ENCODE data around the gene UBL3. TPM values are rescaled to one million over a fixed set of nuclear protein-coding genes. Genes with fewer than 3 reads are reported as not detected.

Gene UBL3
- 10 to 100 TPM; 10.7 to 11.1 TPM for total RNA-seq

GRCh38 chr13:29850213-29850898 is at the start of gene UBL3:
TSS of gene UBL3 (minus strand) at chr13:29850617. CDS start at chr13:29849538, 1,079 bp downstream.
- POLR2A ChIA-PET = interaction anchor here (0.5 to 1.5 kb wide), 5 partner anchors 35 to 270 kb away, joined by 3 to 8 read pairs (median 4); no protein-coding TSS in a partner anchor
- CTCF ChIA-PET = interaction anchor here (0.8 to 1.4 kb wide), 7 partner anchors 12 to 255 kb away, joined by 3 to 5 read pairs (median 3); partner anchors contain the start of gene SLC7A1

- CTCF ChIA-PET = no interaction called here
- POLR2A ChIA-PET = no interaction called here
Measured at GRCh38 chr13:29897102-29897501, 46.7 kb upstream of the UBL3 start.

GRCh38 chr13:29893438-29893837 is 43.0 kb upstream of the UBL3 start:
- CTCF ChIA-PET = no interaction called here
- POLR2A ChIA-PET = no interaction called here

GRCh38 chr13:29892151-29892550 is 41.7 kb upstream of the UBL3 start:
- ChIA-PET CTCF (no interaction called here), POLR2A (no interaction called here)

- CTCF ChIA-PET = interaction anchor here (1.2 kb wide), 1 partner anchor 24 kb away, joined by 3 read pairs; no protein-coding TSS in a partner anchor
Measured at GRCh38 chr13:29889111-29889510, 38.7 kb upstream of the UBL3 start.

GRCh38 chr13:29888306-29888705 is 37.9 kb upstream of the UBL3 start:
- CTCF ChIA-PET = interaction anchor here (1.2 kb wide), 1 partner anchor 23 kb away, joined by 3 read pairs; no protein-coding TSS in a partner anchor
- POLR2A ChIA-PET = no interaction called here

More at GRCh38 chr13:29889111-29889510, 38.7 kb upstream of the UBL3 start:
- POLR2A ChIA-PET = no interaction called here

- CTCF ChIA-PET = interaction anchor here (1.2 kb wide), 1 partner anchor 22 kb away, joined by 3 read pairs; no protein-coding TSS in a partner anchor
- POLR2A ChIA-PET = no interaction called here
Measured at GRCh38 chr13:29887686-29888085, 37.3 kb upstream of the UBL3 start.

GRCh38 chr13:29887030-29887557 is 36.7 kb upstream of the UBL3 start:
- POLR2A ChIA-PET = no interaction called here
- CTCF ChIA-PET = interaction anchor here (0.6 kb wide), 1 partner anchor 35 kb away, joined by 4 read pairs; no protein-coding TSS in a partner anchor

- POLR2A ChIA-PET = interaction anchor here (0.7 kb wide), 2 partner anchors 22 to 219 kb away, joined by 3 read pairs; no protein-coding TSS in a partner anchor
- CTCF ChIA-PET = interaction anchor here (0.6 kb wide), 1 partner anchor 35 kb away, joined by 4 read pairs; no protein-coding TSS in a partner anchor
Measured at GRCh38 chr13:29886446-29886845, 36.0 kb upstream of the UBL3 start.

GRCh38 chr13:29885989-29886388 is 35.6 kb upstream of the UBL3 start:
- ChIA-PET POLR2A (interaction anchor here (0.7 to 0.9 kb wide), 3 partner anchors 22 to 219 kb away, joined by 3 read pairs; partner anchors contain the start of gene UBL3), CTCF (no interaction called here)

GRCh38 chr13:29884671-29885430 is 34.4 kb upstream of the UBL3 start:
- CTCF ChIA-PET = no interaction called here
- POLR2A ChIA-PET = interaction anchor here (0.9 kb wide), 1 partner anchor 34 kb away, joined by 3 read pairs; the partner anchor contains the start of gene UBL3

GRCh38 chr13:29883941-29884518 is 33.6 kb upstream of the UBL3 start:
- CTCF ChIA-PET = no interaction called here
- POLR2A ChIA-PET = no interaction called here

GRCh38 chr13:29882076-29882475 is 31.7 kb upstream of the UBL3 start:
- POLR2A ChIA-PET = no interaction called here
- CTCF ChIA-PET = no interaction called here

- POLR2A ChIA-PET = interaction anchor here (0.6 kb wide), 1 partner anchor 47 kb away, joined by 3 read pairs; no protein-coding TSS in a partner anchor
- CTCF ChIA-PET = interaction anchor here (1.0 kb wide), 1 partner anchor 107 kb away, joined by 4 read pairs; no protein-coding TSS in a partner anchor
Measured at GRCh38 chr13:29878101-29878500, 27.7 kb upstream of the UBL3 start.

GRCh38 chr13:29877456-29878078 is 27.1 kb upstream of the UBL3 start:
- CTCF ChIA-PET = interaction anchor here (1.0 kb wide), 1 partner anchor 106 kb away, joined by 4 read pairs; no protein-coding TSS in a partner anchor
- POLR2A ChIA-PET = interaction anchor here (0.6 kb wide), 1 partner anchor 48 kb away, joined by 3 read pairs; no protein-coding TSS in a partner anchor

- CTCF ChIA-PET = no interaction called here
- POLR2A ChIA-PET = no interaction called here
Measured at GRCh38 chr13:29875646-29876045, 25.2 kb upstream of the UBL3 start.

GRCh38 chr13:29868581-29868980 is 18.2 kb upstream of the UBL3 start:
- ChIA-PET CTCF (no interaction called here), POLR2A (no interaction called here)

- CTCF ChIA-PET = interaction anchor here (1.0 kb wide), 1 partner anchor 22 kb away, joined by 3 read pairs; no protein-coding TSS in a partner anchor
- POLR2A ChIA-PET = no interaction called here
Measured at GRCh38 chr13:29865934-29866333, 15.5 kb upstream of the UBL3 start.

- POLR2A ChIA-PET = no interaction called here
- CTCF ChIA-PET = no interaction called here
Measured at GRCh38 chr13:29861694-29862110, 11.3 kb upstream of the UBL3 start.

Data from activated CD8-positive, alpha-beta memory T cell treated with anti-CD3 and anti-CD28 coated beads for 36 hours (primary cell).